Activated CD4-positive, alpha-beta T cell treated with anti-CD3 and anti-CD28 coated beads for 48 hours (primary cell): ENCODE results near the gene MTA3.

ENCODE experiments used
- DNase-seq: peaks from one replicate; pipeline ENCODE4 v3.0.0-alpha.2; 2020

The MTA3 gene

GRCh38 chr2:42791606-42792005 lies 223.2 kb downstream of the MTA3 start:
- DNase-seq = no peak

GRCh38 chr2:42792087-42792582 lies 223.7 kb downstream of the MTA3 start:
- DNase-seq = peak; percentile 25

- peak; percentile 12 for DNase-seq
Measured at GRCh38 chr2:42792583-42793333, 224.3 kb downstream of the MTA3 start, which contains the start of gene HAAO. Gene HAAO, minus strand, starts transcription at chr2:42792583. Its CDS starts 47 bp downstream, at chr2:42792536.

GRCh38 chr2:42793334-42794270 lies 225.2 kb downstream of the MTA3 start:
- DNase-seq = no peak

GRCh38 chr2:42794271-42795046 lies 226.0 kb downstream of the MTA3 start:
- no peak for DNase-seq

GRCh38 chr2:42795275-42795674 lies 226.8 kb downstream of the MTA3 start:
- no peak for DNase-seq

GRCh38 chr2:42795841-42796301 lies 227.4 kb downstream of the MTA3 start:
- no peak for DNase-seq

- DNase-seq = no peak
Measured at GRCh38 chr2:42796427-42797248, 228.2 kb downstream of the MTA3 start.

GRCh38 chr2:42797281-42797680 lies 228.8 kb downstream of the MTA3 start:
- no peak for DNase-seq

GRCh38 chr2:42799881-42800280 lies 231.4 kb downstream of the MTA3 start:
- no peak for DNase-seq

- DNase-seq = no peak
Measured at GRCh38 chr2:42800461-42800962, 232.1 kb downstream of the MTA3 start.

- DNase-seq = no peak
Measured at GRCh38 chr2:42800981-42801380, 232.5 kb downstream of the MTA3 start.

GRCh38 chr2:42801381-42801780 lies 232.9 kb downstream of the MTA3 start:
- DNase-seq = no peak

GRCh38 chr2:42802150-42802549 lies 233.7 kb downstream of the MTA3 start:
- DNase-seq = no peak

- no peak for DNase-seq
Measured at GRCh38 chr2:42804338-42804737, 235.9 kb downstream of the MTA3 start.

- DNase-seq = no peak
Measured at GRCh38 chr2:42804891-42805290, 236.5 kb downstream of the MTA3 start.
